Stimulated activated CD4-positive, alpha-beta T cell treated with anti-CD3 and anti-CD28 coated beads, Interleukin-4, amount 100 ng/mL, for 4 hours (primary cell): Measurements from ENCODE around the gene TTC7B.
"Not testable (repeated sequence)": the region's sequence is repeated elsewhere in the genome, so short reads cannot be mapped to it uniquely, and the experiment has no call there.

Experiments used
- DNase-seq, 2 experiments: peaks; one replicate each; pipeline ENCODE4 v3.0.0-alpha.2; 2020

TTC7B gene

DNA sequence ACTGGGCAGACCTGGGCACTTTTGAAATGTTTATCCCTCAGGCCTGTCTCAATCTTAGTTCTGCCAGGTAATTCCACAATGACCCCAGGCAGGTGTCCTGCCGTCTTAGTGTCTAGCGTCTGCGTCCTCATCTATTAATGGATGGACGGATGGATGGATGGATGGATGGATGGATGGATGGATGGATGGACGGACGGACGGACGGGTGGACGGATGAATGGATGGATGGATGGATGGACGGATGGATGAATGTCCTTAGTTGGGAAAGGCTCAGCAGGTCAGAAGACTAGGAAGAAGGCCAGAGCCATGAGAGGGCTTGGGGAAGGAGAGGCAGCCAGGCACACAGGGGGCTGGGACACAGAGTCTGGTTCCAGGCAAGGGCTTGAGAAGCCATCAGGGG, 278.1 kb downstream of the TTC7B start:
- DNase-seq, result no peak

- DNase-seq, result no peak
Measured at GRCh38 chr14:90536511-90537191, 279.6 kb downstream of the TTC7B start.

GRCh38 chr14:90536092-90536491, 280.1 kb downstream of the TTC7B start:
- DNase-seq, result no peak

DNA sequence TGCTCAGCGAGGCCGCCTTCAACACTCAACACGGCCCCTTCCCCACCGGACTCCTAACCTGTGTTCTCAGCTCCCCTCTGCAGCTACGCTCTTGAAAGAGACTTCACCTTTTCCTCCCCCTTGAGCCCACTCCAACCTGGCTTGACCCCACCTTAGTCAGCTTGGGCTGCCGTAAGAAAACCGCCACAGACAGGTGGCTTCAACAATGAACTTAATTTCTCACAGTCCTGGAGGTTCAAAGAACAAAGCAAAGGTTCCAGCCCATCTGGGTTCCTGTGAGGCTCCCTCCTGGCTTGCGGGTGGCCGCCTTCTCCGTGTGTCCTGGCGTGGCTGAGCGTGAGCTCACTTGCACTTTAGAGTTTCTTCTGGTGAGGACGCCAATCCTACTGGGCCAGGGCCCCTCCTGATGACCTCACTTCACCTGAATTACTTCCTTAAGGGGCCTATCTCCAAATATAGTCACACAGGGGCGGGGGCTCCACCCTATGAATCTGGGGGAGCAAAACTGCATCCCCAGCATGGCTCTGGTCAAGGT, 280.6 kb downstream of the TTC7B start:
- DNase-seq, result no peak

DNA sequence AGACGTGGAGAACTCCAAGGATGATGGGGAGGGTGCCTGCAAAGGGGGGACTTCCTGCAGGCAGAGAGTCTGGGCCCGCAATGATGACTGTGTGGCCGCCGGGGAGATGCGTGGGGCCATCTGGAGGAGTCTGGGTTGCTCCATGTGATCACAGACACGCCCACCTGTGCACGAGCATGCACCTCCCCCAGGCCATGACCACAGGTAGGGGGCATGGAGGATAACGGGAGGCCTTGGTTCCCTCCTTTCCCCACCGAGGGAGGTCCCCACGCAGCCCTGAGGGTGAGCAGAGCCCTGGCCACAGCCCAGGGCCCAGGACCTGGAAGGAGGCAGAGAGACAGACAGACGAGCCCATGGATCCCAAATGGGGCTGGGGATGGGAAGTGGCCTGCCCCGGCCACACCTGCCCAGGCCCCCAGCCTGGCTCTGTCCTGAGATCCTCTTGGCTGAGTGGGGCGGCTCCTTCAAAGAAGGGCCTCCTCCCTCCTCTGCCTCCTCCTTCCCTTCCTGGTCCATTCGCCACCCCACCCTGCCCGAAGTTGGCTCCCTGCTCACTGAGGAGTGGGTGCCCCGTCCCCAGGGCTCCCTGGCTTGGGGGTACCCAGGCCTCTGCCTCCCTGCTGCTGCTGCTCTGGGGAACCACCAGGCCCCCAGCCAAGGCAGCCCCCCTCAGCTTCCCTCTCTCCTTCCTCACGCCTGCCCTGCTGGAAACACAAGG, 281.2 kb downstream of the TTC7B start:
- DNase-seq, result no peak

DNA sequence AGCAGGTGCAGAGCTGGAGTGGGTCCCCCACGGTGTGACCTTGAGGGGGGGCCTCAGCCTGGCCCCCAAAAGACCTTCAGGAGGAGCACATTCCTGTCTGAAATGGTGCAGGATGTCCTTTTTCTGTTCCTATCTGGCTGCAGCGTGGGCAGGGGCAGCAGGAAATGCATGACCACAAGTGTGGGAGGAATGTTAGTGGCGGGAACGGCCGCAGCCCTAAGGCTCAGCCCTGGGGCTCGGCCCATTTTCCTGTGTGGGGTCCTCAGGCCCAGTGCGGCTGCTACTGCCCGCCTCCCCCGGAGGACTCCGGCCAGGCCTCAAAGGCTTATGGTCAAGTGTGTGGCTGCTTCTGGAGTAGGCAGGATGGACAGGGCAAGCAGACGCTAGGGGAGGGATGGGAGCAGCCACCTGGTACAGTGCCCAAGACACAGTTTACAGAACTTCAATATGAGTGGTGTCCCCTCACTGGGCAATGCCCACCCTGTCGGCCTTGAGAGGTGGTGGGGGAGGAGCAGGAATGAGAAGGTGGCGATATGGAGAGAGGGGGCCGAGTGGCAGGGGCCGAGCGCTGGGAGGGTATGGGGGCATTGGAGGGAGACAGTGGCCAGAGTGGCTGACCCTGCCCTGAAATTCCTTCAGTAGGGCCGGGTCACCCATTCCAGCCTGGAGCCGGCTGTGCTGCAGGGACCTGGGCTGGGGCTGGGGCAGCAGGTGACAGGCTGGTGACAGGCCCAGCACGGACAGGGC, 282.0 kb downstream of the TTC7B start:
- no peak for DNase-seq

DNA sequence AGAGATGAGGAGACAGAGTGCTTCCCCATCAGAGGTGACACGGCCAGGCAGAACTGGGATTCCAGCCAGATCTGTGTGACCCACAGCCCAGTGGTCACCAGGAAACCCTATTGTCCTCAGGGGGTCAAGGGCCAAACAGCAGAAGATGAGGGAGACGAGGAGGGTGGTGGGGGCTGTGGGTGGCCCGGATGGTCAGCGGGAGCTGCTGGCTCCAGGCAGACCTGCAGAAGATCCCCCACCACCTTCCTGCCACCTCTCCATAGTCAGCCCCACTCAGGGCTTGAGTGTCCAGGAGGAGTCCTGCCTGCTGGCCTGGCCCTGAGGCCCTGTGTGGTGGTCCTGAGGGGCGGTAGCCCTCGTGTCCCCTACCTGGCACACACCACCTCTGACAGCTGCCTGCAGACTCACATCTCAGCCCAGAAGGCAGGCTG, 282.6 kb downstream of the TTC7B start:
- no peak for DNase-seq

- no peak for DNase-seq
Measured at GRCh38 chr14:90532826-90533525, 283.3 kb downstream of the TTC7B start.

GRCh38 chr14:90531497-90531896, 284.7 kb downstream of the TTC7B start:
- no peak for DNase-seq

- no peak for DNase-seq
Measured at GRCh38 chr14:90530523-90530922, 285.7 kb downstream of the TTC7B start.

DNA sequence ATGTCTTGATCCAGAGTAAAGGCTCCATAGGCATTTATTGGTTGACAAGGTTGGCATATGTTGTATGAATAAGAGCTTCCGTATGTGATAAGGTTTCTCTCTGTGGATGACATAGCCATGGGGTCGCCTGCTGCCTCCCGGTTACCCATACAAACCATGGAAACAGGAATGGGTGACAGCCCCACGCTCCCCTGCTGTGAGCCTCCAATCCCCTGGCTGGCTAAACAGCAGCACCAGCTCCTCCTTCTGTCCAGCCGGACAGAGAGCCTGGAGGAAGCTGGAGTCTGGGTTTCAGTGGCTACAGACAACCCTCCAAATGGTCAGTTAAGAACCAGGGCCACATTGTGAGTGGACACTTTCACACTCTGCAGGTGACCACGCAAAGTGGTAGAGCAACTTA, 288.3 kb downstream of the TTC7B start:
- DNase-seq, result no peak

- DNase-seq, result not testable (repeated sequence)
Measured at GRCh38 chr14:90526536-90526935, 289.7 kb downstream of the TTC7B start.

DNA sequence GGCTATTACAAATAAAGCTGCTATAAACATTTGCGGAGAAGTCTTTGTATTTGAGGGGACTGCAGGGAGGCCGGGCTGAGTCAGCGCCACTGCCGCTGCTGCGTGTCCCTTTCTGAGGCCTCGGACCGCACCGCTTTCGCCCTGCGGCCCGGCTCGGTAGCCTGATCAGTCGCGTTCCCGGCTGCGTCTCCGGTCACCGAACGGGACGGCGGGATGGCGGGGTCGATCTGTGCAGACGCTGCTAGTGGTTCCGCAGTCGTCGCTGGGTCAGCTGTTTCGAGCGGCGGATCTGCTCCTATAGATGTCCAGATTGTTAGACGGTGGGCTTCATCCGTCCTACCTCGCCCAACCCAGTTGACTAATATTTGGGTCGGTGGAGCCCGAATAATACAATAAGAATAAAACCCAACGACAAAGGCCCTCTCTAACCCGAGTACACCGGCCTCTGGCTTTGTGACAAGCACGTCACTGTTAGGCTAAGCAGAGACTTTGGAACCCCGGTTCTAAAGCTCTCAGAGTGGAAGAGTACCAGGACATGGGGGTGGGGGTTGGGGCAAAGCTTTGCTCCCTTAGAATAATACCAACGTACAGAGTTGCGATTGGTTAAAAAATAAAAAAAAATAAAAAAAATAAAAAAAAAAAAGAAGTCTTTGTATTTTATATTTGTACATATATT, 290.7 kb downstream of the TTC7B start:
- not testable (repeated sequence) for DNase-seq

- no peak for DNase-seq
Measured at GRCh38 chr14:90523961-90524875, 292.0 kb downstream of the TTC7B start.

GRCh38 chr14:90523544-90523943, 292.7 kb downstream of the TTC7B start:
- DNase-seq, result no peak

DNA sequence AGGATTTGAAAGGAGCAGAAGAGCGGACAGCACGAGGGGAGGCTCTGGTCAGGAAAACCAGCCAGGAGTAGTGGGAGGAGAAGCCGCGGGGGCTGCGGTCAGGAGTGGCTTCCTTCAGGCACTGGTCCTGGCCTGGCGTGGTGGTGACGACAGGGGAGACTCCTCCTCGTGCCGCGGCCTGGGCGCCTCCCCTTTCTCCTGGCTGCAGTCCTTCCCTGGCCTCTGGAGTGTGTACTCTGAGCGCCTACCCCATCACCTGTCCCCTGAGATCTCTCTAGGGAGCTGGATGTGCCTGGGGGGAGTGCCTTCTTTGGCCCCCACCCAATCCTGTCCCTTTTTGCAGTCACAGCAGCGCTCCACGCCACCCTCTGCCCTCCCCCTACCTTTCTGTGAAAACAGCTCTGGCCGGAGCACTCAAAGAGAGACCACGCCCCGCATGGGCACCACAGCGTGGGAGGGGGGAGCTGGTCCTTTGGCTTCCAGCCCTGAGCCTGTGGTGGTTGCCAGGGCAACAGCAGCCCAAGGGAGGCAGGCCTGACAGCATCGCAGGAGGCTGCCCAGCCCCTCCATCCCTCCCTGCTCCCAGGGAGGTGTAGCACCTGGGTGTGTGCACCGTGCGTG, 293.5 kb downstream of the TTC7B start:
- no peak for DNase-seq

GRCh38 chr14:90521930-90522483, 294.2 kb downstream of the TTC7B start:
- no peak for DNase-seq

DNA sequence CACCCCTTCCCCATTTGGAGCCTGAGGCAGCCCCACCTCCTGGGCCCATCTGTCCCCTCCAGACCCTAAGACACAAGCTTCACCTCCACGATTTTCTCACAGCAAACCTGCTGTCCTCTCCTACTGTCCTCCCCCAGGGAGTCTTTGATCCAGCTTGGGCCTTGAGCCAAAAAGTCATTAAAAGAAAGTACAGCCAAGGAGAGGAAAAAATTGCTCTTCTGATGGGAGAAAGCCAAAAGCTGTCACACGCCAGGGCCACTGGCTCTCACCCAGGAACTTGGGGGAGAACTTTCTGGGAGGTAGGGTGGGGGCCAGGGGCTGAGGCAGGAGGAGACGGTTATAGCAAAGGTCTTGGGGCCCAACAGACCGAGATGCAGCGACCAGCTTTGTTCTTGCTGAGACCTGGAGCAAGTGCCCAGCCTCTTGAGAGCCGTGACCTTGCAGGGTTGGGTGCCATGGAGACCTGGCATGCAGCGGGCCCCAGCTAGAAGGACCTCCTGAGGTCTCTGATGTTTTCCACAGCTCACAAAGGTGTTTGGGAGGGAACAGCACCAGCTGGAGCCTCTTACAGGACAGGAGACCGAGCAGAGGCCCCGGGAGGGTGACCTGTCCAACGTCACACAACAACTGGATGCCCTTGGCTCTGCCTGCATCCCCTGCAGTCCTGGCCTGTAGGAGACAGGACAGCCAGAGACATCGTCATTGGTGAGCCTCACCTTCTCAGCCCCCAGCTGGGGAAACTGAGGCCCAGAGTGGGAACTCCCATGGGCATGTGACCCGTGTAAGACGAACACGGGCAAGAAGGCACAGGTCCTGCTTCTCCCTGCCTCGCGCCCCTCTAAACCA, 294.9 kb downstream of the TTC7B start:
- no peak for DNase-seq

GRCh38 chr14:90520326-90520725, 295.9 kb downstream of the TTC7B start:
- no peak for DNase-seq
